ENCODE measurements around the gene TMEM42.

GRCh38 chr3:44862226-44862637, 520 bp downstream of the TMEM42 start:
- TF ChIP-seq ZNF205 (CRISPR knock-in tag; IDR thresholded peaks at IDR 0.05) (no peak), EP300 (IDR thresholded peaks at IDR 0.05; ENCODE audit: low read depth in 2 of 2, low read length in 2 of 2) (no peak), EP300 (CRISPR knock-in tag; IDR thresholded peaks at IDR 0.05; ENCODE audit: borderline replicate concordance) (no peak), SP1 (IDR thresholded peaks at IDR 0.05) (no peak), SP1 (CRISPR knock-in tag; IDR thresholded peaks at IDR 0.05) (no peak), MYNN (CRISPR knock-in tag; IDR thresholded peaks at IDR 0.05; ENCODE audit: low read depth) (no peak), FOXA3 (CRISPR knock-in tag; IDR thresholded peaks at IDR 0.05) (no peak), NR3C1 (CRISPR knock-in tag; IDR thresholded peaks at IDR 0.05) (no peak), CTCF (CRISPR knock-in tag; IDR thresholded peaks at IDR 0.05) (no peak), TOPORS (CRISPR knock-in tag; IDR thresholded peaks at IDR 0.05) (no peak), ZNF317 (CRISPR knock-in tag; IDR thresholded peaks at IDR 0.05) (no peak), ZBTB43 (CRISPR knock-in tag; conservative IDR thresholded peaks at IDR 0.05) (no peak)
